Smooth muscle cell (in vitro differentiated cells): ENCODE data around the gene YBEY. TPM values are rescaled to one million over a fixed set of nuclear protein-coding genes. Genes with fewer than 3 reads are reported as not detected.

Experiments
- DNase-seq: peaks from one replicate; lab custom pipeline; 2025; ENCODE audit not compliant: unreplicated experiment; lab: John Stamatoyannopoulos, UW
- H2AFZ ChIP-seq: fragments of 200-600 bp; sonication (generic); 2 replicates; pipeline ENCODE4 v1.6.0; 2016; ENCODE audit warnings: antibody characterized with exemption, low read depth, mild to moderate bottlenecking
- H3F3A ChIP-seq: fragments of 200-600 bp; sonication (generic); 2 replicates; pipeline ENCODE4 v1.6.0; 2017; ENCODE audit warnings: antibody characterized with exemption, low read depth
- H3K27ac ChIP-seq: fragments of 200-600 bp; sonication (generic); 2 replicates; pipeline ENCODE4 v1.5.1; 2016; ENCODE audit warnings: low read depth, mild to moderate bottlenecking
- H3K27me3 ChIP-seq: fragments of 200-600 bp; sonication (generic); 2 replicates; pipeline ENCODE4 v1.6.1; 2016; ENCODE audit warnings: low read depth, mild to moderate bottlenecking
- H3K36me3 ChIP-seq: fragments of 200-600 bp; sonication (generic); 2 replicates; pipeline ENCODE4 v1.5.1; 2016; ENCODE audit warnings: low read depth
- H3K4me1 ChIP-seq: fragments of 200-600 bp; sonication (generic); 2 replicates; pipeline ENCODE4 v1.5.1; 2016; ENCODE audit warnings: low read depth
- H3K4me2 ChIP-seq: fragments of 200-600 bp; sonication (generic); 2 replicates; pipeline ENCODE4 v1.6.0; 2016; ENCODE audit warnings: mild to moderate bottlenecking
- H3K4me3 ChIP-seq: fragments of 200-600 bp; sonication (generic); 2 replicates; pipeline ENCODE4 v1.5.1; 2016; ENCODE audit warnings: mild to moderate bottlenecking
- H3K79me2 ChIP-seq: fragments of 200-600 bp; sonication (generic); 2 replicates; pipeline ENCODE4 v1.6.0; 2016; ENCODE audit warnings: low read depth, mild to moderate bottlenecking
- H3K9ac ChIP-seq: fragments of 200-600 bp; sonication (generic); 2 replicates; pipeline ENCODE4 v1.6.0; 2016; ENCODE audit warnings: low read depth
- H3K9me3 ChIP-seq: fragments of 200-600 bp; sonication (generic); replicated peaks from 2 replicates; pipeline ENCODE4 v1.5.1; 2016; ENCODE audit warnings: low read depth
- H4K20me1 ChIP-seq: fragments of 200-600 bp; sonication (generic); 2 replicates; pipeline ENCODE4 v1.6.0; 2016; ENCODE audit warnings: low read depth
- CTCF ChIP-seq: fragments of 200-600 bp; sonication (generic); IDR thresholded peaks from 2 replicates; pipeline ENCODE4 v1.5.1; 2017; ENCODE audit warnings: borderline replicate concordance, mild to moderate bottlenecking, antibody characterized with exemption; ENCODE audit not compliant: insufficient read depth, poor library complexity, severe bottlenecking
- WGBS: methylation state at CpG from one replicate; pipeline ENCODE4 v1.1.7; 2016; ENCODE audit warnings: low lambda C conversion rate; 5-methylcytosine and 5-hydroxymethylcytosine counted together
- polyA plus RNA-seq: library from polyadenylated mRNA; unstranded; fragments of >200 nt; fragmentation: Nextera tagmentation; extraction: Ambion mirVana; gene quantifications from 2 replicates; pipeline ENCODE4 v1.2.1, GENCODE V29; 2016
- total RNA-seq: library from RNA; depleted of rRNA; stranded (reverse); fragments of >200 nt; gene quantifications from 2 replicates; pipeline ENCODE4 v1.2.3, GENCODE V29; 2014

The YBEY gene
- total and polyA plus RNA-seq, 2 experiments from 2014 or later: 24.1 to 31.1 TPM

GRCh38 chr21:46346296-46347202 lies 60.4 kb downstream of the YBEY start:
- DNase-seq: no peak
- no peak overlapping the region for H3K4me3 ChIP-seq
- no peak for TF ChIP-seq CTCF
- peaks cover 1% of the 10 kb centered on the region for H3K79me2 ChIP-seq
- H3K36me3 ChIP-seq: no peaks in the 10 kb centered on the region
- H4K20me1 ChIP-seq: peaks cover 7% of the 10 kb centered on the region
- H3F3A ChIP-seq: no peaks in the 10 kb centered on the region
- H3K4me2 ChIP-seq: no peak overlapping the region
- no peak overlapping the region for H3K27ac ChIP-seq
- no peak overlapping the region for H2AFZ ChIP-seq
- H3K4me1 ChIP-seq: no peaks in the 10 kb centered on the region
- H3K9me3 ChIP-seq: no peaks in the 10 kb centered on the region
- no peak overlapping the region for H3K9ac ChIP-seq
- WGBS: 95% methylated on average over 33 of the region's 34 CpGs
- H3K27me3 ChIP-seq: no peaks in the 10 kb centered on the region

- H3K79me2 ChIP-seq: no peaks in the 10 kb centered on the region
- H3K36me3 ChIP-seq: no peaks in the 10 kb centered on the region
- H3K4me3 ChIP-seq: no peak overlapping the region
- no peak overlapping the region for H2AFZ ChIP-seq
- no peak overlapping the region for H3K27ac ChIP-seq
- DNase-seq: no peak
- no peaks in the 10 kb centered on the region for H3K9me3 ChIP-seq
- H3K4me1 ChIP-seq: no peaks in the 10 kb centered on the region
- H3K4me2 ChIP-seq: no peak overlapping the region
- no peaks in the 10 kb centered on the region for H3F3A ChIP-seq
- H4K20me1 ChIP-seq: peaks cover 7% of the 10 kb centered on the region
- 95% methylated on average over 10 of the region's 10 CpGs for WGBS
- no peaks in the 10 kb centered on the region for H3K27me3 ChIP-seq
- no peak overlapping the region for H3K9ac ChIP-seq
- no peak for TF ChIP-seq CTCF
These were observed 61.0 kb downstream of the YBEY start for GRCh38 chr21:46347203-46347550.

Other genes starting within 250 kb of the YBEY start
- gene COL6A2, start 188.2 kb upstream of the YBEY start, total RNA-seq: 1,570 and 1,698 TPM in 2 replicates
- 2,969 and 4,089 TPM in 2 replicates for gene COL6A2, start 188.2 kb upstream of the YBEY start, polyA plus RNA-seq
- gene FTCD, start 130.8 kb upstream of the YBEY start, total RNA-seq: 1.3 and 4.1 TPM in 2 replicates
- gene FTCD, start 130.8 kb upstream of the YBEY start, polyA plus RNA-seq: 15.2 and 18.0 TPM in 2 replicates
- gene SPATC1L, start 101.9 kb upstream of the YBEY start, total RNA-seq: 6.4 and 10.5 TPM in 2 replicates
- gene SPATC1L, start 101.9 kb upstream of the YBEY start, polyA plus RNA-seq: 36.5 and 40.2 TPM in 2 replicates
- gene LSS, start 57.6 kb upstream of the YBEY start, total RNA-seq: 33.2 and 37.7 TPM in 2 replicates
- gene LSS, start 57.6 kb upstream of the YBEY start, polyA plus RNA-seq: 21.8 and 32.5 TPM in 2 replicates
- 51.5 and 61.6 TPM in 2 replicates for gene MCM3AP, start 731 bp upstream of the YBEY start, total RNA-seq
- gene MCM3AP, start 731 bp upstream of the YBEY start, polyA plus RNA-seq: 38.4 and 39.2 TPM in 2 replicates
- 2.1 and 4.5 TPM in 2 replicates for gene C21orf58, start 37.5 kb downstream of the YBEY start, total RNA-seq
- 3.9 and 4.9 TPM in 2 replicates for gene C21orf58, start 37.5 kb downstream of the YBEY start, polyA plus RNA-seq
- 9.3 and 13.1 TPM in 2 replicates for gene PCNT, start 37.8 kb downstream of the YBEY start, total RNA-seq
- 10.8 and 19.1 TPM in 2 replicates for gene PCNT, start 37.8 kb downstream of the YBEY start, polyA plus RNA-seq
- gene DIP2A, start 172.5 kb downstream of the YBEY start, total RNA-seq: 24.8 and 29.2 TPM in 2 replicates
- gene DIP2A, start 172.5 kb downstream of the YBEY start, polyA plus RNA-seq: 11.5 and 22.1 TPM in 2 replicates